Amygdala (tissue), 56 donors: ENCODE results near the gene VWC2.

Source experiments
- DNase-seq, 56 donors: peaks; one replicate each; lab custom pipeline; 2025; lab: John Stamatoyannopoulos, UW

Gene VWC2

GRCh38 chr7:49927631-49928030 lies 154.2 kb downstream of the VWC2 start:
- DNase-seq = no peak

DNA sequence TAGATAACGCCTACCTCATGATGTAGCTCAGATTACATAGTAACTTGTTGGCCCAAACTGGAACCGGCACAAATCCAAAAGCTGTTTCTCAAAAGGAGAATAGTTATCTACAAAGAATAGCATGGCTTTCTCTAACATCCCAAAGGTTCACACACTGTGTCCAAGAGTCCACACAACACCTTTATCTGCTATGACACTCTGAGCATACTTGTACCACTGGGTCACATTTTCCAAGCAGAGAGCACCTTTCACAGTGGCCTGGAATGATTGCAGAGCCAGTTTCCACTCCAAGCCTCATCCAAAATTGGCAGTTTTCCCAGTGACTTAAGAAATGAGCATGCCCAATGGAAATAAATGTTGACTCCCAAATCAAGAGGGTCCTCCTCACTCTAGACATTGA lies 155.3 kb downstream of the VWC2 start:
- DNase-seq = no peak

DNA sequence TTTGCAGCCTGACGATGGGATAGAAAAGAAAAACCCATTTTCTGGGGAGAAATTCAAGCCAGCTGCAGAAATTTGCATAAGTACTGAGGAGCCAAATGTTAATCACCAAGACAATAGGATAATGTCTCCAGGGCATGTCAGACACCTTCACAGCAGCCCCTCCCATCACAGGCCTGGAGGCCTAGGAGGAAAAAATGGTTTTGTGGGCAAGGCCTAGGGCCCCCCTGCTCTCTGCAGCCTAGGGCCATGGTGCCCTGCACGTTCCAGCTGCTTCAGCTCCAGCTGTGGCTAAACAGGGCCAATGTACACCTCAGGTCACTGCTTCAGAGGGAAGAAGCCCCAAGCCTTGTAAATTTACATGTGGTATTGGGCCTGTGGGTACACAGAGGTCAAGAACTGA lies 158.2 kb downstream of the VWC2 start:
- DNase-seq = no peak

DNA sequence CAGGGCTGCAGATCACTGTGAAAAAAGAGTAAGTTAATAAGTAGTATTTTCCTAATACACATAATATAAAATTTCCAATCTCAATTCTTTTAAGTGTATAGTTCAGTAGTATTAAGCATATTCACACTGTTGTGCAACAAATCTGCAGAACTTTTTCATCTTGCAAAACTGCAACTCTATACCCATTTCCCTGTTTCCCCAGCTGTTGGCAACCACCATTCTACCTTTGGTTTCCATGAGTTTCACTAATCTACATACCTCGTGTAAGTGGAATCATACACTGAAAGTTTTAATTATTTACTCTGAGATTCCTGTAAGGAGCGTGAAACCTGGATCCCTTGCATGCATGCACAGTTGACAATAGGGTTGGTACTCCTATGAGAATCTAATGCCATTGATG lies 164.2 kb downstream of the VWC2 start:
- no peak for DNase-seq
